Retinal pigment epithelial cell (primary cell): Measurements from ENCODE around the gene LRRC71.

Experiments used
- DNase-seq: peaks from one replicate; pipeline ENCODE4 v3.0.0-alpha.2; 2010; ENCODE audit warnings: low read depth
- H3K4me3 ChIP-seq: 2 replicates; pipeline ENCODE4 v1.5.1; 2011; ENCODE audit warnings: mild to moderate bottlenecking, low read length, control low read depth, moderate library complexity
- CTCF ChIP-seq: conservative IDR thresholded peaks from 2 replicates; pipeline ENCODE4 v1.5.1; 2011; ENCODE audit warnings: low read depth, low read length, control low read depth, inconsistent platforms

Gene LRRC71

GRCh38 chr1:156928043-156928602 is 7.7 kb downstream of the LRRC71 start:
- no peak for DNase-seq
- H3K4me3 ChIP-seq = peak overlapping the region; percentile 46
- no peak for TF ChIP-seq CTCF

- DNase-seq = no peak
- H3K4me3 ChIP-seq = no peak overlapping the region
- no peak for TF ChIP-seq CTCF
These were observed 9.3 kb downstream of the LRRC71 start for GRCh38 chr1:156929596-156930238.

DNA sequence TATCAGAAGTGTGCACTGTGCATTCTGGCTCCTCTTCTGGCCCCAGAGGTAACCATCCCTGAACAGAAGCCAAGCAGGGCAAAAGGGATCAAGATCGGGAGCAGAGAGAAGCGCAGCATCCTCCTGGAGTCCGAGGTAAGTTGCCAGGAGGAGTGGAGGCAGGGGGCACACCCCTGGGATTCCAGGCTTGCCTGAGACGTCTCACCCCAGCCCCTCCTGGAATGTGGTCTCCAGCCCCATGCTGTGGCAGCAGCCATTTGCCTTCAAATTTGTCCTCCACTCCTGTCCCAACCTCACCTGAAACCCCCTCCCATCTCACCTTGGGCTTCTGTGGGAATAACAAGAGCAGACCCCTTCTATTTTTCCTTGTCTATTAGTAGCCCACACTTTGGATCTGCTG is 10.1 kb downstream of the LRRC71 start:
- DNase-seq = no peak
- no peak overlapping the region for H3K4me3 ChIP-seq
- TF ChIP-seq CTCF = no peak

DNA sequence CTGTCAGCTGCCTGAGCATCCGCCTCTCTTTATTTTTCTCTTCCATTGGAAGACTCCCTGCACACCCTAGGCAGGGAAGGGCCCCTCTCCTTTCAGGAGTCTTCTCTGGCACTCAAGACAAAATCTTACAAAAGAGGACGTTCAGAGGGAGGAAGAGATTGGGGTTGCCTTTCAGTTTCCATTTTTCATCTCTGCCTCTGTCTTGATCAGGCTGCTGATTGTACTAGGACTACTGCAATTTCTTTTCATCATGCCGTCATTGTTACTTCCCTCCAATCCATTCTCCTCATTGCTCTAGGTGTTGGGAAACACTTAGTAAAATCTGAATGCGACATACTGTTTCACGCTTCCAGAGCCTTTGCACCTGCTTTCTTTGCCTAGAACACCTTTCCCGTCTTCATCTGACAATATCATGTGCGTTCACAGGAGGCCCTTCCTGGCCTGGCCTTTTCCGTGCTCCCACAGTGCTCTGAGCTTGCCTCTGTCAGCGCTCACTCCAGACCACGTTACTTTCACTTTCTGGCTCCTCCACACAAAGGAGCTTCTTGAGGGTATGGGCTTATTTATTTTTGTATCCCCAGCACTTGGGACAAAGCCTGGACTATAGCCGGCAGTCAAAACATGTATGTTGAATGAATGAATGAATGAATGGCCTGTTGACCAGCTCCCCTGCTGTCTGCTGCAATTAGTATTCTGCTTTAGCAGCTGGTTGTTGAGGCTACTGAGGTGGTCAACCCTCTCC is 10.9 kb downstream of the LRRC71 start:
- no peak overlapping the region for H3K4me3 ChIP-seq
- DNase-seq = no peak
- TF ChIP-seq CTCF = no peak

GRCh38 chr1:156931974-156932710 is 11.7 kb downstream of the LRRC71 start:
- H3K4me3 ChIP-seq = no peak overlapping the region
- DNase-seq = no peak
- TF ChIP-seq CTCF = no peak

- no peak for DNase-seq
- TF ChIP-seq CTCF = no peak
- H3K4me3 ChIP-seq = no peak overlapping the region
These were observed 12.7 kb downstream of the LRRC71 start for GRCh38 chr1:156933136-156933535.
